Stomach (tissue), 9 donors: ENCODE data around the gene WNK1. TPM values are rescaled to one million over a fixed set of nuclear protein-coding genes. Genes with fewer than 3 reads are reported as not detected.

Experiments
- DNase-seq, 2 donors: peaks; one replicate each; pipeline versions ENCODE4 v3.0.0 to v3.0.0-alpha.2; 2013 to 2019
- H3K27ac ChIP-seq, 5 donors: fragments of 200-600 bp in 4 of 5; sonication (generic) in 4 of 5; one replicate each; pipeline ENCODE4 v1.5.1; 2013 to 2019; ENCODE audit warnings: mild to moderate bottlenecking in 1 of 5, moderate library complexity in 1 of 5
- H3K27me3 ChIP-seq, 3 donors: fragments of 200-600 bp; sonication (generic); one replicate each; pipeline ENCODE4 v1.5.1; 2017 to 2019; ENCODE audit warnings: mixed run types in 1 of 3
- H3K36me3 ChIP-seq, 4 donors: fragments of 200-600 bp; sonication (generic); 1 replicate in 3 of 4; 2 replicates in 1 of 4; pipeline ENCODE4 v1.5.1; 2016 to 2019
- H3K4me1 ChIP-seq, 4 donors: fragments of 200-600 bp; sonication (generic); one replicate each; pipeline ENCODE4 v1.5.1; 2016 to 2019
- H3K4me3 ChIP-seq, 4 donors: fragments of 200-600 bp; sonication (generic) in 3 of 4; one replicate each; pipeline ENCODE4 v1.5.1; 2016 to 2019; ENCODE audit warnings: mild to moderate bottlenecking in 1 of 4
- H3K9me3 ChIP-seq, 4 donors: fragments of 200-600 bp; sonication (generic); one replicate each; pipeline ENCODE4 v1.5.1; 2016 to 2019
- EP300 ChIP-seq: sonication (generic); formaldehyde crosslinking; IDR thresholded peaks from one replicate; pipeline ENCODE4 v1.6.1; 2017; ENCODE audit warnings: antibody characterized with exemption
- POLR2A ChIP-seq, 4 donors: fragments of 450-650 bp; IDR thresholded peaks; one replicate each; pipeline ENCODE4 v1.6.1; 2016; ENCODE audit warnings: antibody characterized with exemption in 4 of 4, control low read depth in 2 of 4, mild to moderate bottlenecking in 1 of 4, moderate library complexity in 1 of 4
- POLR2AphosphoS5 ChIP-seq, 3 donors: sonication (generic); formaldehyde crosslinking; IDR thresholded peaks; one replicate each; pipeline ENCODE4 v1.6.1; 2016; ENCODE audit warnings: antibody characterized with exemption in 3 of 3
- WGBS, 5 donors: extraction: QIAGEN DNeasy Blood & Tissue Kit in 3 of 5; methylation state at CpG; one replicate each; pipeline versions ENCODE4 v1.1.5 to v1.1.7; 2013 to 2018; 5-methylcytosine and 5-hydroxymethylcytosine counted together
- intact Hi-C: fragments of 100-400 bp; cut with DNase I; formaldehyde crosslinking; loops from one replicate; pipeline ENCODE4 v1.15.1; 2023; ENCODE audit warnings: low total_unique reads
- polyA plus RNA-seq, 3 donors: library from polyadenylated mRNA; stranded (reverse); fragments of 200-250 nt; gene quantifications; one replicate each; pipeline ENCODE4 v1.2.3, GENCODE V29; 2013
- total RNA-seq, 5 donors: library from RNA; depleted of rRNA; stranded (reverse); fragments of >200 nt; gene quantifications; one replicate each; pipeline versions ENCODE4 v1.1.0 to v1.2.3, GENCODE V29; 2014 to 2016
- TF ChIP-seq, protein P1 (sequence below), 7 experiments: fragments of 450-650 bp in 4 of 7; fragments of 200-600 bp in 3 of 7; sonication (generic) in 3 of 7; IDR thresholded peaks; one replicate each; pipeline ENCODE4 v1.5.1; 2016 to 2019; ENCODE audit warnings: antibody characterized with exemption in 7 of 7, control low read depth in 2 of 7, mild to moderate bottlenecking in 1 of 7
- donor health status: healthy with polysubstance abuse.
- donor health status: Bipolar disorder and iron deficiency.
- donor health status: healthy.

Gene WNK1
- total and polyA plus RNA-seq, 8 donors: 13.2 to 192 (median 84.5) TPM

DNA sequence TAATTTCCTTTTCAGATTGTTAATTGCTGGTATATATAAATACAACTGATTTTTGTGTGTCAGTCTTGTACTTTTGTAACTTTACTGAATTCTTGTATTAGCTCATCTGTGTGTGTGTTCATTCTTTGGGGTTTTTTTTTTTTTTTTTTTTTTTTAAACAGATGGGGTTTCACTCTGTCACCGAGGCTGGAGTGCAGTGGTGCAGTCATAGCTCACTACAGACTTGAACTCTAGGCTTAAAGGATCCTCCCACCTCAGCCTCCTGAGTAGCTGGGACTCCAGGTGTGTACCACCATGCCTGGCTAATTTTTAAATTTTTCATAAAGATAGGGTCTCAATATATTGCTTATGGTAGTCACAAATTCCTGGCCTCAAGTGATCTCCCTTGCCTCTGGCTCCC, 68.0 kb downstream of the WNK1 start:
- H3K9me3 ChIP-seq: peaks cover 0 to 5% (median 0%) of the 10 kb centered on the region in 4 donors
- H3K4me3 ChIP-seq: no peak overlapping the region
- H3K27me3 ChIP-seq: no peaks in the 10 kb centered on the region
- peaks cover 0 to 7% (median under 1%) of the 10 kb centered on the region in 4 donors for H3K36me3 ChIP-seq
- WGBS, 5 donors: 70 to 88% (median 76%) methylated on average over 1 of the region's 1 CpG
- no peak for DNase-seq
- no peak overlapping the region for H3K27ac ChIP-seq
- TF ChIP-seq, protein P1, sequence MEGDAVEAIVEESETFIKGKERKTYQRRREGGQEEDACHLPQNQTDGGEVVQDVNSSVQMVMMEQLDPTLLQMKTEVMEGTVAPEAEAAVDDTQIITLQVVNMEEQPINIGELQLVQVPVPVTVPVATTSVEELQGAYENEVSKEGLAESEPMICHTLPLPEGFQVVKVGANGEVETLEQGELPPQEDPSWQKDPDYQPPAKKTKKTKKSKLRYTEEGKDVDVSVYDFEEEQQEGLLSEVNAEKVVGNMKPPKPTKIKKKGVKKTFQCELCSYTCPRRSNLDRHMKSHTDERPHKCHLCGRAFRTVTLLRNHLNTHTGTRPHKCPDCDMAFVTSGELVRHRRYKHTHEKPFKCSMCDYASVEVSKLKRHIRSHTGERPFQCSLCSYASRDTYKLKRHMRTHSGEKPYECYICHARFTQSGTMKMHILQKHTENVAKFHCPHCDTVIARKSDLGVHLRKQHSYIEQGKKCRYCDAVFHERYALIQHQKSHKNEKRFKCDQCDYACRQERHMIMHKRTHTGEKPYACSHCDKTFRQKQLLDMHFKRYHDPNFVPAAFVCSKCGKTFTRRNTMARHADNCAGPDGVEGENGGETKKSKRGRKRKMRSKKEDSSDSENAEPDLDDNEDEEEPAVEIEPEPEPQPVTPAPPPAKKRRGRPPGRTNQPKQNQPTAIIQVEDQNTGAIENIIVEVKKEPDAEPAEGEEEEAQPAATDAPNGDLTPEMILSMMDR (IDR thresholded peaks at IDR 0.05): no peak
- TF ChIP-seq EP300 (no peak), POLR2A (IDR thresholded peaks at IDR 0.05) (no peak), POLR2AphosphoS5 (IDR thresholded peaks at IDR 0.05) (no peak)
- H3K4me1 ChIP-seq: peaks cover 0 to 34% (median 22%) of the 10 kb centered on the region in 4 donors
- intact Hi-C loops: no loop called here

DNA sequence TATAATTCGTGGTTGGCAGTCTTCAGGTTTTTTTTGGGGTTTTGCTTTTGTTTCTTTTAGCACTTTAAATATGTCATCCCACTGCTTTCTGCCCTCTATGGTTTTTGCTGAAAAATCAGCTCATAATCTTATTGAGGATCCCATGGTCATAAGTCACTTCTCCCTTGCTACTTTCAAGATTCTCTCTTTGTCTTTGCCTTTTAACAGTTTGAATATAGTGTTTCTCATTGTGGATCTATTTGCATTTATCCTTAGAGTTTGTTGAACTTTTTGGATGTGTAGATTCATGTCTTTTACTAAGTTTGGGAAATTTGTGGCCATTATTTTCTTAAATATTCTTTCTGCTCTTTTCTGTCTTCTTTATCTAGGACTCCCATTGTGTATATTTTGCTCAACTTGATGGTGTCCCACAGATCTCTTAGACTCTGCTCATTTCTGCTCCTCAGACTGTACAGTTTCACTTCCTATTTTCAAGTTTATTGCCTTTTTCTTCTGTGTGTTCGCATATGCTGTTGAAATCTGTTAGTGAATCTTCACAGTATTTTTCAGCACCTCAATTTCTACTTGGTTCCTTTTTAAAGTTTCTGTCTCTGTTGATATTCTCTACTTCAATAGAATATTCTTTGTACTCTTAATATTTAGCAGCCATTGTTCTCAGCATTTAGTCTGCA, 70.8 kb downstream of the WNK1 start:
- Histone ChIP-seq H3K27ac (no peak overlapping the region), H3K27me3 (no peaks in the 10 kb centered on the region), H3K4me1 (peaks cover 0 to 23% (median 9%) of the 10 kb centered on the region in 4 donors), H3K4me3 (no peak overlapping the region), H3K9me3 (peaks cover 0 to 5% (median 0%) of the 10 kb centered on the region in 4 donors), H3K36me3 (peaks cover 0 to 15% (median 14%) of the 10 kb centered on the region in 4 donors)
- TF ChIP-seq, protein P1 (IDR thresholded peaks at IDR 0.05): no peak
- TF ChIP-seq EP300: no peak
- intact Hi-C loops: no loop called here
- peak in 1 of 2 donors; percentile 9 for DNase-seq
- 71 to 93% (median 88%) methylated on average over 2 of the region's 2 CpGs for WGBS, 5 donors

DNA sequence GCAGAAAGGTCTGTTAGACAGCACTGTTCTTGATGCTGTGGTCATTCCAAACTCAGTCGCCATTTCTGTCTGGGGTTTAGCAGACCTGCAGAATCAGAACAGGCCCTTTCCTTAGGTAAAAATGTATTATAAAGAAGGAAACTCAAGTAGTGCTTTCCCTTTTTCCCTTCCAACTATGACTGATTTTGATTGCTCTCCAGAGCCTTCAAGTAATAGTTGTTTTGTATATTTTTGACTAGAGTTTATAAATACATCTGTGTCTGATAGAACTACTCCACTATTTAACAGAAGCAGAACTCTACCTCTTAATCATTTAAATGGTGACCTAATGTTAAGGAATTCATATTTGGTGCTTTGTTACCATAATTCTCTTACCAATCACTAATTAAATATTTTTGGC, 74.0 kb downstream of the WNK1 start:
- TF ChIP-seq POLR2AphosphoS5 (IDR thresholded peaks at IDR 0.05): no peak
- no peak for TF ChIP-seq EP300

GRCh38 chr12:828726-829395, 76.5 kb downstream of the WNK1 start:
- intact Hi-C loops: no loop called here

More for the DNA sequence above, 74.0 kb downstream of the WNK1 start:
- 94 to 100% (median 98%) methylated on average over 1 of the region's 1 CpG for WGBS, 5 donors
- Histone ChIP-seq H3K4me1 (peaks cover 0 to 28% (median 6%) of the 10 kb centered on the region in 4 donors), H3K27me3 (no peaks in the 10 kb centered on the region), H3K27ac (no peak overlapping the region), H3K9me3 (peaks cover 0 to 5% (median 0%) of the 10 kb centered on the region in 4 donors), H3K36me3 (peaks cover 7 to 46% (median 42%) of the 10 kb centered on the region in 4 donors), H3K4me3 (no peak overlapping the region)
- intact Hi-C loops: no loop called here
- DNase-seq: no peak

More at GRCh38 chr12:828726-829395, 76.5 kb downstream of the WNK1 start:
- no peaks in the 10 kb centered on the region for H3K27me3 ChIP-seq
- H3K4me1 ChIP-seq: peaks cover 0 to 28% (median 6%) of the 10 kb centered on the region in 4 donors
- H3K27ac ChIP-seq: no peak overlapping the region
- peaks cover 8 to 61% (median 53%) of the 10 kb centered on the region in 4 donors for H3K36me3 ChIP-seq
- H3K9me3 ChIP-seq: no peaks in the 10 kb centered on the region
- TF ChIP-seq EP300 (no peak), POLR2A (IDR thresholded peaks at IDR 0.05) (no peak), POLR2AphosphoS5 (IDR thresholded peaks at IDR 0.05) (no peak)
- TF ChIP-seq, protein P1 (IDR thresholded peaks at IDR 0.05): no peak
- H3K4me3 ChIP-seq: no peak overlapping the region
- DNase-seq: no peak
